Fibroblast of mammary gland (primary cell): ENCODE results near the gene DSTN.

Experiments used
- DNase-seq: peaks from one replicate; pipeline ENCODE4 v3.0.0-alpha.2; 2010; ENCODE audit warnings: low read depth
- H3K4me3 ChIP-seq: 2 replicates; pipeline ENCODE4 v1.5.1; 2011; ENCODE audit warnings: low read depth, mild to moderate bottlenecking, low read length, moderate library complexity; ENCODE audit not compliant: control insufficient read depth
- TF ChIP-seq, protein P1 (sequence below): conservative IDR thresholded peaks from 2 replicates; pipeline ENCODE4 v1.5.1; 2011; ENCODE audit warnings: low read depth, low read length, inconsistent platforms; ENCODE audit not compliant: control insufficient read depth, insufficient read depth

The DSTN gene

DNA sequence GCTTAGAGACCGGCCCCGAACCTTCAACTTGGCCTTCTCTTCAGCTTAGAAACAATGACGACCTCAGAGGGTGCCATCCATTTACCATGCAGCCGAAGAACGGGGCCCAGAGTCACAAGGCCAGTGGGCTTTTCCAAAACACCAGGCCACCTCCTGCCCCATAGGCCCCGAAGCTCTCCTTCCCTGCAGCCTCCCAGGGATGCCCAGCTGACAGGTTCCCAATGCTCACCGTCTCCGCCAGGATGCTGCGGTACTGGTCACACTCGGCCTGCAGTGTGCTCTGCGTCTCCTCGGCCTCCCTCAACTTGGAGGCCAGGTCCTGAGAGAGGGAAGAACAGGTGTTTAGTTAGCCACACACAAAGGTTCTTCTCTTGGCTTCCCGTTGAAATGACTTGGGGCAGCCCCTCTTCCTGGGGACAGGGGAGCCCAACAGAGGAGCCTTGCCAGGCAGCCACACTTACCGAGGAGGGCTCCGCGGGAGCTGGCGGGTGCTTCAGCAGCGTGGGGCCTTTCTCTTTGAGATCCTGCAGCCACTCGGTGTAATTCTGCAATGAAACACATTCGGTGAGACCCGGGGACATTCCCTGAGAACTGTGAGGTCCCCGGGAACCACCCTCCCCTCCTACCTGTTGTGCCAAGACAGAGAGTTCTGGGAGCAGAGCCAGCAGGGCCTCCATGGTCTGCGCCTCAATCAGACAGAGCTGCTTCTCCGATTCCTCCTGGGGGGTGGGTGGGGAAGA is 51.5 kb downstream of the DSTN start:
- TF ChIP-seq, protein P1, sequence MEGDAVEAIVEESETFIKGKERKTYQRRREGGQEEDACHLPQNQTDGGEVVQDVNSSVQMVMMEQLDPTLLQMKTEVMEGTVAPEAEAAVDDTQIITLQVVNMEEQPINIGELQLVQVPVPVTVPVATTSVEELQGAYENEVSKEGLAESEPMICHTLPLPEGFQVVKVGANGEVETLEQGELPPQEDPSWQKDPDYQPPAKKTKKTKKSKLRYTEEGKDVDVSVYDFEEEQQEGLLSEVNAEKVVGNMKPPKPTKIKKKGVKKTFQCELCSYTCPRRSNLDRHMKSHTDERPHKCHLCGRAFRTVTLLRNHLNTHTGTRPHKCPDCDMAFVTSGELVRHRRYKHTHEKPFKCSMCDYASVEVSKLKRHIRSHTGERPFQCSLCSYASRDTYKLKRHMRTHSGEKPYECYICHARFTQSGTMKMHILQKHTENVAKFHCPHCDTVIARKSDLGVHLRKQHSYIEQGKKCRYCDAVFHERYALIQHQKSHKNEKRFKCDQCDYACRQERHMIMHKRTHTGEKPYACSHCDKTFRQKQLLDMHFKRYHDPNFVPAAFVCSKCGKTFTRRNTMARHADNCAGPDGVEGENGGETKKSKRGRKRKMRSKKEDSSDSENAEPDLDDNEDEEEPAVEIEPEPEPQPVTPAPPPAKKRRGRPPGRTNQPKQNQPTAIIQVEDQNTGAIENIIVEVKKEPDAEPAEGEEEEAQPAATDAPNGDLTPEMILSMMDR = no peak
- no peak for DNase-seq

DNA sequence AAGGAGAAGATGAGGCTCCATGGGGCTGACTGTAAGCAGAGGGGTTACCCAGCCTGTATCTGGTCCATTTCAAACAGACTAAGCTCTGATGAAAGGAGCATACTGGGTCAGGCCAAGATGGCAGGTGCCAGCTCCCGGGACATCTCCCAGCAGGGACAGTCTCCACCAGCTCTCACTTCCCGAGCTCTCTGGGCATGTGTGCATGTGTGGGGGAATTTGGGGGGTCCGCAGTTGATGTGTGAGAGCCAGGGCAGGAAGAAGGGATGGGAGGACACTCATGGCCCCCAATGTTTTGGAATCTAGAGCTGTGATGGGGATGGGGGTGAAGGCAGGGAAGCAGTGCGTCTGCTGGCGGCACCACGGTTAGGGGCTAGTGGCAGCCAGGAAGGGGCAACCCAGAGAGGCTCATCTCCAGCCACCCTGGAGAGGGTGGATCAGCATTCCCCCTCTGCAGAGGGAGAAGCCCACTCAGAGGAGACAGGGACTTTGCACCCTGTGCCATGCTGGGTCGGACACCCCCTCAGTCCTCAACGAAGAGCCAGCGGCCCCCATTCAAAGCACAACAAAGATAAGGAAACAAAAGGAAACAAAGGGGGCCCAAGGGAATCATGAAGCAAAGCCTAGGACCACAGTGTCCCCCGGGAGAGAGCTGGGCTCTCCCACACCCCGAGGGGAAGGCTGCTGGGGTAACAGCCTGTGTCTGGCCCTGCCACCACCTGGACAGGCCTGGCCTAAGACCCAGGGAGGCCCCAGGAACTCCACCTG is 52.4 kb downstream of the DSTN start:
- TF ChIP-seq, protein P1 = no peak
- no peak overlapping the region for H3K4me3 ChIP-seq
- no peak for DNase-seq

More for the DNA sequence above, 51.5 kb downstream of the DSTN start:
- H3K4me3 ChIP-seq = no peak overlapping the region

DNA sequence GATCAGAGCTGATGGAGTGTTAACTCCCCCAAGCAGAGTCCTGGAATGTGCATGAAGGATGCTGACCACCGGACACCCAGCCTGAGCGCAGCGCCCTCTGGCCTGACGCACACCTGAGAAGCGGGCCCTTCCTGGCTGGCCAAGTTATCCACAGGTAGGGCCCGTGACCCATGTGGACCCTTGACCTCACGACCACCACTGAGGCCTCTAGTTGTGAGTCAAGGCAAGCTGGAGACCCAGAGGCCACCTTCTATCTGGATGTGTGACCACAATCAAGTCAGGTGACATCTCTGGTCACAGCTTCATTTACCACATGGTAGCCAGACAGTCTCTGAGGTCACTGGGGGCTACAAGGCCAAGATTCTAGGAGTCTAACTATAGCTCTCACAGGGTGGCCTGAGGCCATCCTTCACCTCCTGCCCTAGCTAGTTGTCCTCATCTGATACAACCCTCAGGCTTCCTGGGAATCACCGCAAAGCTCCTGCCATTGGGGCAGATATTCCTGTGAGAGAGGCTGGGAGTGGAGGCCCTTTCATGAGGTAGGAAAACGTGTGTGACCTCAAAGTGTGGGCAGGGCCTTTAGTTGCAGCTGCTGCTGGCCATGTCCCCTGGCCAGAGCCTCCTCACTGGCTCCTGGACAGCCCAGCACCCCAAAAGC is 53.1 kb downstream of the DSTN start:
- H3K4me3 ChIP-seq = no peak overlapping the region
- TF ChIP-seq, protein P1 = no peak
- DNase-seq = no peak

DNA sequence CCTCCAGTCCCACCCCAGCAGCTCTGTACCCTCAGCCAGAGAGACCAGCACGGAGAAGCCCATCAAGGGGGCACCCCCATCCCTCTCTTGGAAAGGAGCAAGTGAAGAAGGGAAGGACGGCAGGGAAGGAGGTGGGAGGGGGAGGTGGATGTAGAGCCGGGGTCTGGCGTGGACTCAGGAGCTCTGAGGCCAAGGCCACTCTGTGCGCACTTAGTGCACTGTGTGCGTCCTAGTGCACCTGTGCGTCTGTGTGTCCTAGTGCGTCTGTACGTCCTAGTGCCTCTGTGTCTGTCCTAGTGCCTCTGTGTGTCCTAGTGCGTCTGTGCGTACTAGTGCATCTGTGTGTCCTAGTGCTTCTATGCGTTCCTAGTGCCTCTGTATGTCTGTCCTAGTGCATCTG is 54.2 kb downstream of the DSTN start:
- TF ChIP-seq, protein P1 = no peak
- DNase-seq = no peak
- H3K4me3 ChIP-seq = no peak overlapping the region

DNA sequence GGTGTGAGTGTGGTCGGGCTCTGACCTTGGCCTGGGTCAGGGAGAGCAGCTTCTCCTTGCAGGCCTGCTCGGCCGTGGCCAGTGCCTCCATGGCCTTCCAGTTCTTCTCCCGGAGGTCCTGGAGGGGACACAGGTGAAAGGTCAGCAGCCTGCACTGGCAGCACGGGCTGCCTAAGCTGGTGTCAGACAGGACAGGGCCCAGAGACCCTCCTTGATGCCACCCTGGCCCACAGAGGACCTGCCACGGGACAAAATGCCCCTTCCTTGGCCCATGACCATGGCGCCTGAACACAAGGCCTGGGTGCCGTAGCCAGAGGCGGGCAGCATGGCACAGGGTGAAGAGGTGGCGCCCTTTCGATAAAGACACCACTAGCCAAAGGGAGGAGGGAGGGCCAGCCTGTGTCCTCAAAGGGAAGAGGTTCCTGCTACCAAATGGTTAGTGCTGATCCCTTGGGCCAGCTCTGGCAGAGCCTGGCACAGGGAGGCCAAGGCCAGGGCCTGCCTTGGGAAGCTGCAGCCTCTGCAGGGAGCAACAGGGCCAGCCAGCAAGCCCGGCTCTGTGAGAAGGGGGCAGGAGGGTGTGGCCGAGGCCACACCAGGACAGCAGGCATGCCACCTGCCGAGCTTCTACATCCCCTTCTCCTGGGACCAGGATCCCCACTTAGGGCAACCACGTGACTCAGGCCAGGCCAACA is 54.8 kb downstream of the DSTN start:
- TF ChIP-seq, protein P1 = no peak
- no peak overlapping the region for H3K4me3 ChIP-seq
- no peak for DNase-seq
